NOMO-1 treated with DMSO at 0.1 percent for 48 hours (cell line): ENCODE data around the gene COPA.
"Not testable (repeated sequence)": the region's sequence is repeated elsewhere in the genome, so short reads cannot be mapped to it uniquely, and the experiment has no call there.

Experiments
- DNase-seq: peaks from one replicate; lab custom pipeline; 2025; ENCODE audit not compliant: unreplicated experiment; lab: John Stamatoyannopoulos, UW

Gene COPA

GRCh38 chr1:160328184-160328583 is 14.9 kb downstream of the COPA start:
- no peak for DNase-seq

DNA sequence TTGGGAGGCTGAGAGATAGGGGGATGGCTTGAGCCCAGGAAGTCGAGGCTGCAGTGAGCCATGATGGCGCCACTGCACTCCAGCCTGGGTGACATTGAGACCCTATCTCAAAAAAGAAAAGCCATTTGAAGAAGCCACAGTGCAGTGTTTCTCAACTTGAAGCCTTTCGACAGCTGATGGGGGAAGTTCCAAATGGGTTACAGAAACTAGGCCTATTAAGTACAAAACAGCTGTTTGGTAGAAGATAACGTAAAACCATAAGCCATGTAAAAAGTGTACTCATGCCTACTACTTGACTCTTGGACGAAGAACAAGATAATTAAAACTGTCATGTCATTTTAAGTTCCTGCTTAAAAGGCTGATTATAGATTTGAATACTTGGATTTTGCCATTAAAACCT is 16.6 kb downstream of the COPA start:
- DNase-seq = no peak

GRCh38 chr1:160325252-160325651 is 17.8 kb downstream of the COPA start:
- DNase-seq = no peak

GRCh38 chr1:160322831-160323230 is 20.2 kb downstream of the COPA start:
- DNase-seq = no peak

GRCh38 chr1:160315359-160315758 is 27.7 kb downstream of the COPA start:
- no peak for DNase-seq

GRCh38 chr1:160309571-160309970 is 33.5 kb downstream of the COPA start:
- DNase-seq = no peak

- DNase-seq = no peak
Measured at GRCh38 chr1:160309185-160309557, 33.9 kb downstream of the COPA start.

DNA sequence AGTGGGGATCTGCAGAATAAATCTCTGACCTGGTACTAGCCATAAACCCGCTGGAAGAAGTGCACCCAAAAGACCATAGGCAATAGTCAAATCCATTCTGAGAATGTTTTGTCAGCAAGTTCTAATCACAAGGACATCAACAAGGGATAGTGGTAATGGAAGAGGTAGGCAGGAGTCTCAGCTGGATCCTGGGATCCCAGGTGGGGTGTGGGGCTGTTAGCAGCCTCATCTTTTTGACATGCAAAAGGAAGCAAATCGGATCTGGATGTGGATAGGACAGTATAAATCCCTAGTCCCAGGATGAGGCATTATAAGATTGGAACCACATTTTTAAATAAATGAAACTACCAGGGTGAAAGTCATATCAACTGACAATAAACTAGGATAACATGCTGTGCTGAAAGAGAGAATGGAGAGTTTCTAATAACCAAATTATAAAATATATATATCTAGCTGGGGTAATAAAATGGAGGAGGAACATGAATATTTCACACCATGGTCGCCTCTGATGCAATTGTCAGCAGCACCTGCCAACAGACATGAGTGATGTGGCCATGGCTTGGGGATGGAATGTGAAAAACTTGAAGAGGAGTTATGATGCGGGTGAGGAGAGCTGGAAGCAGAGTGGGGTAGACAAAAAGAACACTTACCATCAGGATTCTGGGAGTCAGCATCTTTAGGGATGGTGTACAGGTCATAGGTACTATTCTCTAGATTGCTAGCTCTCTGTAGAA is 34.4 kb downstream of the COPA start:
- no peak for DNase-seq

DNA sequence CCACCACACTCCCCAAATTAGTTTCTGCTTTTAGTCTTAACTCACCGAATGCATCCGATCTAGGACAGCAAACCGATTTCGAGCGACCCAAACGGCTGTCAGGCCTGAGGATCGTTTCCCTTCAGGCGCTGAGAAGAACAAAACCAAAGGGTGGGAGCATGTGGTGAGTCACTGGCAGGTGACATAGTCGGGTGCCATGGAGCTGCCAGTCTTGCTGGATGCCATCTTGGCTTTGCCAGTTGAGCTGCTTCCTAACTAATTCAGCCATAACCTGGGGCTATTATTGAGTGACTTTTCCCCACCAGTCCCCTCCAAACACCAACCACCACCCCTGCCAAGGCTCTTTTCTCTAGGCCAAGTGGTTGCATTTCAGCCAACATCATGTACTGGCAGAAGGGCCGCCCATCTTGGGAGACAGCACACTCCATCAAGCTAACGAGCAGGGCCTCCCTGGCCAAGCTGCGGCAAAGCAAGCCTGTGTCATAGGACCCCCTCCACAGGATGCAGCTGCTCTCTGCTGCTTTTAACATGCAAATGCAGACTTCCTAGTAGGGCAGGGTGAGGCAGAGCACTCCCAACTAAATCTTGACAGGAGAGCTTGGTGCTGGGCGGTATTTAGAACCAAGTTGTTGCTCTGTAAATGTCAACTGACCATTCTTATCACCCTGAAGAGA is 35.8 kb downstream of the COPA start:
- no peak for DNase-seq

GRCh38 chr1:160300173-160300572 is 42.9 kb downstream of the COPA start:
- no peak for DNase-seq

- DNase-seq = no peak
Measured at GRCh38 chr1:160296036-160296435, 47.0 kb downstream of the COPA start.

DNA sequence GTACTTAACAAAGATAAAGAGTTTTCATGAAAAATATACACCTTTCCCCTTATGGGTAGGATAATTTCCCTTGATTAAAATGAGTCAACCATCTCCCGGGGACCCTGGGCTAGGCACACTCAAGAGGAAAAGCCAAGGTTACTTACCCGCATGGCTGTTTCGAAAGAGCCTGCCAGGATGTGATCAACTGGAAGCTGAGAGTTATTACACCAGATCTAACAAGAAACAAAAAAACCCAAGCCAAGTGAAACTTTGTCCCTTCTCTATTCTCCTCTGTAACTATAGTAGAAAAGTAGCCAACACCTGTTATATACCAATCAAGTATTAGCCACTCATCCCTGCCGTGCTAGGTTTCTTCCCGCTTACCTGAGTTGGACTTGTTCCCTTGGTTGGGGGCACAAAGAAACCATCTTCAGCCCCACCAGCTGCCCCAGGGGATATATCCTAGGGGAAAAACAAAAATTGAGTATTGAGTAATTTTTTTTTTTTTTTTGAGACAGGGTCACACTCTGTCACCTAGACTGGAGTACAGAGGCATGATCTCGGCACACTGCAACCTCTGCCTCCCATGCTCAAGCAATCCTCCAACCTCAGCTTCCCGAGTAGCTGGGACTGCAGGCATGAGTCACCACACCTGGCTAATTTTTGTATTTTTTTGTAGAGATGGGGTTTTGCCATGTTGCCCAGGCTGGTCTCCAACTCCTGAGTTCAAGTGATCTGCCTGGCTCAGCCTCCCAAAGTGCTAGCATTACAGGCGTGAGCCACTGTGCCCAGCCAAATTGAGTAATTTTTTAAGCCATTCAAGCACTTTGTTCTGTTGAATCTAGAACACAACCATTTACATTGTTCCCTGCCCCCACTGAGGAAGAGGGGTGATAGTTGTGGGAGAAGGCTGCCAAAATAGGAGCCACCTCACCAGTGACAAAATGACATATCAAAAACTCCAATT is 49.8 kb downstream of the COPA start:
- no peak for DNase-seq

GRCh38 chr1:160291248-160292220 is 51.5 kb downstream of the COPA start:
- DNase-seq = peak; percentile 62

DNA sequence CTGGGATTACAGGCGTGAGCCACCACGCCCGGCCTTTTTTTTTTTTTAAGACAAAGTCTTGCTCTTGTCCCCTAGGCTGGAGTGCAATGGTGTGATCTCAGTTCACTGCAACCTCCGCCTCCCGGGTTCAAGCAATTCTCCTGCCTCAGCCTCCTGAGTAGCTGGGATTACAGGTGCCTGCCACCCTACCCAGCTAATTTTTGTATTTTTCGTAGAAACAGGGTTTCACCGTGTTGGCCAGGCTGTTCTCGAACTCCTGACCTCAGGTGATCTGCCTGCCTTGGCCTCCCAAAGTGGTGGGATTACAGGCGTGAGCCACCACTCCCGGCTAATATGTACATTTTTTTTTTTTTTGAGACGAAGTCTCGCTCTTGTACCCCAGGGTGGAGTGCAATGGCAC is 55.3 kb downstream of the COPA start:
- DNase-seq = not testable (repeated sequence)

DNA sequence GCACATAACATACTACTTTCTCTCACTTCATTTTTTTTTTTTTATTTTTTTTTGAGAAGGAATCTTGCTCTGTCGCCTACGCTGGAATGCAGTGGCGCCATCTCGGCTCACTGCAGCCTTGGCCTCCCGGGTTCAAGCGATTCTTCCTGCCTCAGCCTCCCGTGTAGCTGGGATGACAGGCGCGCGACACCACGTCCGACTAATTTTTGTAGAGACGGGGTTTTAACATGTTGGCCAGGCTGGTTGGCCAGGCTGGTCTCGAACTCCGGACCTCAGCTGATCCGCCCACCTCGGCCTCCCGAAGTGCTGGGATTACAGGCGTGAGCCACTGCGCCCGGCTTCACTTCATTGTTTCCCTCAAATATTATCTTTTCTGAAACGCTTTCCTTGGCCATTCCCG is 57.5 kb downstream of the COPA start:
- no peak for DNase-seq

- peak; percentile 88 for DNase-seq
Measured at GRCh38 chr1:160284782-160285344, 58.2 kb downstream of the COPA start, which contains the start of gene PEX19. TSS of gene PEX19 (minus strand) at chr1:160285133. CDS start at chr1:160285124, 9 bp downstream.

DNA sequence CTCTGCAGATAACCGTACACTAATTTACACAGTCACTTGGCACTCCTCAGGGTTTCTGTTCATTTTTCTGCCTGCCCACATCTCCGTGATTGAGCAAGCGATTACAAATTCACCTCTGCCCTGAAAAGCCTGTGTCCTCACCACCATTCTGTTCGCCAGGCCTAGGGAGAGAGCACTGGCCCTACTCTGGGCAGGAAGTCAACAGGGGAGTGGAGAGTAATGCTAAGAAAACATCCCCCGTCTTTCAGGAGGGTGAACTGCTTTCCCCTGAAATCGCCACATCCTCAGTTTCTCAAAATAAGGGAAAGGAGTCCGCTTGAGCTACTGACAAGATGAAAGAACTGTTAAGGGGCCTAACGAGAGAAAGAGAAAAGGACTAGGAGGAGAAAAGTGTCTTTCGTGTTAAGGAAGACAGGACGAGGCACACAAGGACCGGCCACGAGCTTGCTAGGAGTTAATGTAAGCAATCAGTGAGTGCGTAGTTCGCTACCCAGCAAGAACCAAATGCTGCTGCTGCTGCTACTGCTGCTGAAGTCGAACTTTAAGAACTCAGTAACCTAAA is 58.7 kb downstream of the COPA start:
- peak; percentile 68 for DNase-seq

DNA sequence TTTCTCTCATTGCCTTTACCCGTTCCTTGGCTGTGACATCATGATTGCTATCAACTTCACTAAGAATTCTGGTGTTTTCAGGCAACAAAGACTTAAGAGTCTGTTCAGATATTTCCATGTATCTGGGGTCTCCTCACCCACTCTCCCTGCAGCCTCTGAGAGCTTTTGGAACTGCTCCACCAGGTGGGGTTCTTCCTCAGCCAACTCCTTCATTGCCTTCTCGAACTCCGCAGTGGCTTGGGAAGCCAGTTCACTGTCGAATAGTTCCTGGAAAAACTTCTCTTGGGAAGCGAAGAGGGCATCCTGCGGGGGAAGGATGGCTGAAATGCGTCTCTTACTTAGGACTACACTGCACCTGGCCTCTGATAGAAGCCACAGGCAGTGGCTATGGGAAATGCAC is 60.2 kb downstream of the COPA start:
- no peak for DNase-seq

DNA sequence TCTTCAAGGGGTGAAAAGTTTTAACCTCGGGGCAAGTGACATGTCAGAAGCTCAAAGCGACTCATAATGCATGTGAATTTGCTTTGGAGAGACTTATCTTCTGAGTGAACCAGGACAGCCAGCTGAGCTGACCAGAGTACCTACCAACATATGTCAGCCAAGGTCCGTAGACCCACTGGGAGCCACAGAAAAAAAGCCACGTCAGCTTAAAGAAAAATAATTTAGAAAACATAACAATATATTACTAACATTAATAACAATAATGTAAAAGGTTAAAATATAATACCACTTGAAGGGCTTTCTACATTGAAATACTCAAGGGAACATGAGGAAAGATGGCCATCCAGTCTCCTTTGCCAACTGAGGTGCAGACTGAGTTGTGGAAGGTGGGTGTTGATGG is 65.1 kb downstream of the COPA start:
- no peak for DNase-seq

DNA sequence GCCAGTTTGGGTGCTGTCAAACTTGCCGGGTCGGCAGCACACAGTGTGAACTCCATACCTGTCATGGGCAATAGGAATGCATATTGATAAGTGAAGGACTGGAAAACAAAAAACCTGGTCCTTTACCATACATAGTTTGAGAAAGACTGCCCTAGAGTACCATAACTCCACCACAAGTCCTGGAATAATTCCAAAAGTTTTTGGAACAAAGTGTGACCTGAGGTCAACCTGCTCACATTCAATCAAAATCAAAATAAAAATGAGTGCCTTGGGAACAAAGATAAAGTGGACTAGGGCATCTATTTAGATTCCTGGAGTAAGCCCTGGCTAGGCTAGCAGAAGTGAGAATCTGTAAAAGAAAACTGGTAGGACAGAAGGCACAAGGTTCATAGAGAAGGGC is 65.7 kb downstream of the COPA start:
- DNase-seq = no peak
